ENCODE data around the gene CDK2AP2. TPM values are rescaled to one million over a fixed set of nuclear protein-coding genes. Genes with fewer than 3 reads are reported as not detected.

The CDK2AP2 gene
- total RNA-seq, 4 donors from 2014 or later: 23.5 to 50.5 (median 34.7) TPM

- no peak for DNase-seq (ENCODE audit: low spot score)
- no peak for TF ChIP-seq CTCF (IDR thresholded peaks at IDR 0.05)
- ATAC-seq (ENCODE audit: low FRiP score): no peak
These were observed 16.5 kb upstream of the CDK2AP2 start for GRCh38 chr11:67524480-67524808.

GRCh38 chr11:67523556-67524479, 15.9 kb upstream of the CDK2AP2 start:
- ATAC-seq (ENCODE audit: low FRiP score): no peak
- TF ChIP-seq CTCF (IDR thresholded peaks at IDR 0.05): no peak
- DNase-seq (ENCODE audit: low spot score): no peak

GRCh38 chr11:67522844-67523555, 15.0 kb upstream of the CDK2AP2 start, which contains the start of gene CABP2:
TSS of gene CABP2 (minus strand) at chr11:67523446. CDS start at chr11:67523326, 120 bp downstream.
- ATAC-seq (ENCODE audit: low FRiP score) (no peak), DNase-seq (ENCODE audit: low spot score) (no peak)
- TF ChIP-seq CTCF (IDR thresholded peaks at IDR 0.05): no peak

- ATAC-seq (ENCODE audit: low FRiP score) (no peak), DNase-seq (ENCODE audit: low spot score) (no peak)
- TF ChIP-seq CTCF (IDR thresholded peaks at IDR 0.05): no peak
These were observed 14.4 kb upstream of the CDK2AP2 start for GRCh38 chr11:67522338-67522737.

- ATAC-seq (ENCODE audit: low FRiP score) (no peak), DNase-seq (ENCODE audit: low spot score) (no peak)
- no peak for TF ChIP-seq CTCF (IDR thresholded peaks at IDR 0.05)
These were observed 14.0 kb upstream of the CDK2AP2 start for GRCh38 chr11:67521924-67522323.

- no peak for TF ChIP-seq CTCF (IDR thresholded peaks at IDR 0.05)
- DNase-seq (ENCODE audit: low spot score) (no peak), ATAC-seq (ENCODE audit: low FRiP score) (no peak)
These were observed 13.2 kb upstream of the CDK2AP2 start for GRCh38 chr11:67520856-67521824.

All from omental fat pad (tissue), 4 donors.